IPS-15b (cell line): ENCODE results near the gene CFTR.

Experiments used
- H3K27me3 ChIP-seq: one replicate; pipeline ENCODE4 v1.6.1; 2013; ENCODE audit warnings: low read length; ENCODE audit not compliant: control insufficient read depth, insufficient read depth
- H3K36me3 ChIP-seq: one replicate; pipeline ENCODE4 v1.6.1; 2013; ENCODE audit warnings: low read length; ENCODE audit not compliant: control insufficient read depth, insufficient read depth
- H3K4me1 ChIP-seq: one replicate; pipeline ENCODE4 v1.6.1; 2013; ENCODE audit warnings: mild to moderate bottlenecking, low read length; ENCODE audit not compliant: control insufficient read depth, insufficient read depth
- H3K4me3 ChIP-seq: one replicate; pipeline ENCODE4 v1.5.1; 2013; ENCODE audit warnings: low read depth, low read length
- H3K9ac ChIP-seq: one replicate; pipeline ENCODE4 v1.6.1; 2013; ENCODE audit warnings: low read depth, mild to moderate bottlenecking, low read length
- H3K9me3 ChIP-seq: one replicate; pipeline ENCODE4 v1.6.1; 2013; ENCODE audit warnings: mild to moderate bottlenecking, low read length; ENCODE audit not compliant: control insufficient read depth, insufficient read depth

Gene CFTR

DNA sequence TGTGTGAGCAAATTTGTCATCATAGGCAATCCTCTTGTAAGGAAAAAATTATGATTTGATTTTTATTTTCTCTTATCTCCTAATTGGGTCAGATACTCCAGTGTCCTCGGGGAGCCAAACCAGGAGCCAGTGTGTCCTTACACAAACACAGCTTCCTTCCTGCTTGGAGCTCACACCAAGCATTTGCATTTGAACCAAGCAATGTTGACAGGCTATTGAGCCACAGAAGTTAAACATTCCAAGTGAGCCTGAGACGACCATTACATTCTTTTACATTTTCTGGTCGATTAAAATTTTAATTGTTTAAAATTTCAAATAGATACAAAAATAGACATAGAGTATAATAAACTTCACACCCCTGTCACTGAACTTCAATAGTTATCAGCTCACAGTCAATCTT is 194.8 kb downstream of the CFTR start:
- Histone ChIP-seq H3K9me3 (no peaks in the 10 kb centered on the region), H3K27me3 (no peaks in the 10 kb centered on the region), H3K4me3 (no peak overlapping the region), H3K4me1 (peaks cover 43% of the 10 kb centered on the region), H3K36me3 (no peaks in the 10 kb centered on the region), H3K9ac (no peak overlapping the region)

DNA sequence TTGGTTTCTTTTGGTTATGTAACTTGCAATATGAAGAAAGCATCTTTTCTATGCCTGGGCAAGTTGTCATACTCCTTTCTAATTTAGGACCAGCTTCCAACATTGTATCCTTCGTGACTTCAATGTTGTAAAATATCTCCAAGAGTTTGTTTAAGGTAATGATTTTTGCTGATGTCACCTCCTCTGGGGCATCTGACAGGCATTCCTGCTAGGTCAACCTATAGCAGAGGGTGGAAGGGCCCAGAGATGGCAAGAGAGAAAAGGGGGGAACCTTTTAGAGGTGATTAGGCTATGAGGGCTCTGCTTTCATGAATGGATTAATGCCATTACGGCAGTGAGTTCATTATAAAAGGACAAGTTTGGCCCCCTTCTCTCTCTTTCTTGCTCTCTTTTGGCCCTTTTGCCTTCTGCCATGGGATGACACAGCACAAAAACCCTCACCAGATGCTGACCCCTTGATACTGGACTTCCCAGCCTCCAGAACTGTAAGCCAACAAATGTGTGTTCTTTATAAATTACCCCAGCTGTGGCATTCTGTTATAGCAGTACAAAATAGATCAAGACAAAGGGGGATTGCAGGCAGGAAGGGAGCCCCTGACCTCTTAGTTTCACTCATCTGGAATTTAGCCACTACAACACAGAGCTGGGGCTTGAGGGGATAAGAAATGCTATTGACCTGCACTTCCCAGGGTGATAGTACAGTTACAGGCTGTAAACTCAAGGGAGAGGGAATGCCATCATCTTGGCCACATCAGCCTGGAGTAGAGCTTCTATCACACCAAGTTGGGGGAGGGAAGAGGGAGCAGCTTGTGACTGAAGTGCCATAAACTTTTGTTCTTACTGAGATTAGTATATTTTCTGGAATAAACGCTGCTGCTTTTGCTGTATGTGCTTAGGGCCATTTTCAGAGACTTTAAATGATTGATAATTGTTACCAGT is 195.9 kb downstream of the CFTR start:
- Histone ChIP-seq H3K4me1 (peaks cover 39% of the 10 kb centered on the region), H3K27me3 (no peaks in the 10 kb centered on the region), H3K4me3 (no peak overlapping the region), H3K9ac (no peak overlapping the region), H3K9me3 (no peaks in the 10 kb centered on the region), H3K36me3 (no peaks in the 10 kb centered on the region)

DNA sequence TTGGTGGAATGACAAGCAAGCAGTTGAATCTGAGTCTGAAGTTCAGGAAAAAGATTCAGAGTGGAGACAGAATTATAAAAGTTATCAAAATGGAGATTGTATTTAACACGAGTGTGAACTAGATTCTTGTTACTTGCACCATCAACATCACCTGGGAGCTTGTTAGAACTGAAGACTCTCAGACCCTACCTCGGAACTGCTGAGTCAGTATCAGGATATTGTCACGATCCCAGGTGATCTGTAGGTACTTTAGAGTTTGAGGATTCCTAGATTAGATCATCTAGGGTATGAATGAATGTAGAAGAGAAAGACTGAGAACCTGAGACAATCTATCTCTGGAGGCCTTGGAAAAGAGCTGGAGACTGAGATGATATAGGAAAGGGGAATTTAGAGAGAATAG is 199.3 kb downstream of the CFTR start:
- H3K4me1 ChIP-seq = peaks cover 18% of the 10 kb centered on the region
- H3K9ac ChIP-seq = no peak overlapping the region
- H3K9me3 ChIP-seq = no peaks in the 10 kb centered on the region
- H3K36me3 ChIP-seq = no peaks in the 10 kb centered on the region
- no peaks in the 10 kb centered on the region for H3K27me3 ChIP-seq
- H3K4me3 ChIP-seq = no peak overlapping the region

DNA sequence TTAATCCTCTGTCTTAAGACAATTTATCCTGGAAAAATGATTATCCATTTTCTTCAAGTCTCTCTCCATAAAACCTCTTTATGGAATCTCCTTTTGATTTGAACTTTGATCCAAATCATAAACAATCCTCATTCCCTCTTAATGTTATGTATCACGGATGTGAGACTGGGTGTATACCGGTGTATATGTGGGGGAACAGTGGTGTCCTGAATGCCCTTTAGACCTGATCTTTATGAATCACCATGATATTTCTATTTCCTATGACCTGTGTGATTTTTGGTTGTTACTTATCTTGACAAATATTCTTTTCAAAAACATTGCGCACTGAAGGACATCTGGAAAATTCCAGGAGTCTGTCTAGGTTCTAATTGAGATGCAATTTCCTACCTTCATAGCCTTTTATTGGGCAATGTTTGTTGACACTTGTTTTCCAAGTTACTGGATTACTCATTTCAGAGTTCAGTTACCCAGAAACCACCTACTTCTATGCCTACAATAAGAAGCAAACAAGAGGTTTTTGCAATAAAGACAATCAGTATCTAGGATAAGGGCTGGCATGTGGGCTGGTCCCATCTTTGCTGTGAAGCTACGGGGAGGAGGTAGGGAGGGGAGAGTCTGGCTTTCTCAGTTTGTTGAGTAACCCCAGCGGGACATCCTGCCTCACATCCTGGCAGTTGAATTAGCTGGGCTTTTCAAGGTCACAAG is 203.0 kb downstream of the CFTR start:
- Histone ChIP-seq H3K36me3 (no peaks in the 10 kb centered on the region), H3K27me3 (no peaks in the 10 kb centered on the region), H3K9ac (no peak overlapping the region), H3K4me3 (no peak overlapping the region), H3K4me1 (no peaks in the 10 kb centered on the region), H3K9me3 (no peaks in the 10 kb centered on the region)

DNA sequence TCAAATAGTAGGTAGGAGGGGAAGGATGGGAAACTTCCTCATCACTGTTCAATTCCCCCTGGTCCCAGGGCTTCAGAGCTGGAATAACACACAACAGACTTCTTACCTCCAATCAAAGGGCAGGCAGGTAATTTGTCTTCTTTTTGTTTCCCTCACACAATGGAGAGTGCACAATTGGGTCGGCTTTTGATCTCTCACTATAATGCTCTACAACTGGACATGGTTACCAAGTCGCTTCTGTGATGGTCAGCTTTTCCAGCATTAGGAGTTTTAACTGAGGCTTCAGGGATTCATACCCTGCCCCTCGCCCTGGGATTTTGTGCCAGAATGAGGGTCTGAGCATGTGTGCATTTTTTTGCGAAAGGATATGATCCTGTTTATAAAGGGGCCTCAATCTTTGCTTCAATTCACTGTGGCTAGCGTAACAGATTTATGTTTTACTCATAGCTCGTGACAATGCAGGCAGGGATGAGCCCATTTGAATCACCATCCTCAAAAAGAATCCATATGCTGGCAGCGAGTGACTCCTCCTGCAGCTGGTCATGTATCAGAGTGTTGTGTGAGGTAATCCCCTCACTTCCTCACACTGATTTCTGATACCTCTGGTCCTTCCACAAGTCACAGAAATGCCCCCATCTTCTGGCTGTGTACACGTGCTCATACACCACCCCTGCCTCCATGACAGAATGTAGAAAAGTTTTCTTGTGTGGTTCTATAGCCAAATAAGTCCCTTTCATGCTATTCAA is 203.8 kb downstream of the CFTR start:
- no peaks in the 10 kb centered on the region for H3K36me3 ChIP-seq
- H3K27me3 ChIP-seq = no peaks in the 10 kb centered on the region
- no peaks in the 10 kb centered on the region for H3K4me1 ChIP-seq
- H3K9ac ChIP-seq = no peak overlapping the region
- H3K4me3 ChIP-seq = no peak overlapping the region
- no peaks in the 10 kb centered on the region for H3K9me3 ChIP-seq

DNA sequence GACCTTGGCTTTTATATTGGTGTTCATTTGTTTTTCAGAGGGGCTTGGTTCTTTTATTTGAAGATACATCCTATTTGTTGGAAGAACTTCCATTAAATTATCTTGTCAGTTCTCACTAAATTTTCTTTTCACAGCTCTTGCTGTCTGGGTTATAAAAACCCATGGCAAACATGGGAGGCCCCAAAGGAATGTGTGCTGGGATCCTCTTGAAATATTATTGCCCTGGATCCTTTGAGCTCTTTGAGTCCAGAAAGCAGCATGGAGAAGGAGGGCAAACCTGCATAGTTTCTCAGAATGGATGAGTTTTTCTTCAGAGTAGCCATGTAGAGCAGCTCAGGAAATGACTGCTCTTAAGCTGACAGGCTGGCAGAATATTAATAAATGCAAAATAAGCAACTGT is 206.0 kb downstream of the CFTR start:
- Histone ChIP-seq H3K9ac (no peak overlapping the region), H3K36me3 (no peaks in the 10 kb centered on the region), H3K27me3 (no peaks in the 10 kb centered on the region), H3K4me3 (no peak overlapping the region), H3K9me3 (no peaks in the 10 kb centered on the region), H3K4me1 (no peaks in the 10 kb centered on the region)

DNA sequence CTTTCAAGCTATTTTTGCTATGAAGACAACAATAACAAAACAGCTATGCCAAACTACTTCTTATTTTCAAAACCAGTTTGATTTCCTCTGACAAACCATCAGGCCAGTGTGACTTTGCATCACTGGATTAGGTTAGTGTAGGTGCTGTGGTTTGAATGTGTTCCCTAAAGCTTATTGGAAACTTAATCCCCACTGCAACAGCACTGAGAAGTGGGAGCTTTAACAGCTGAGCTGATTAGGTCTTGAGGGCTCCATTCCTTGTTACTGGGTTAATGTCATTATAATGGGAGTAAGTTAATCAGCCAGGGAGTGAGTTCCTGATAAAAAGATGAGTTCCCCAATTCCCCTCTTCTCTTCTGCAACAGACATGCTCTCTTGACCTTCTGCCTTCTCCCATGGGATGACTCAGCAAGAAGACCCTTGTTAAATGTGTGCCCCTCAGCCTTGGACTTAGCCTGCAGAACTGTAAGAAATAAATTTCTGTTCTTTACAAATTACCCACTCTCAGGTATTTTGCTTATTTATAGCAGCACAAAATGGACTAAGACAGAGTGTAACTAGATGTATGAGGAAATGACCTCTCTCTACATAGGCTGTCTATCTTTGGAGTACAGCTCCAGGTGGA is 206.6 kb downstream of the CFTR start:
- no peak overlapping the region for H3K4me3 ChIP-seq
- H3K9me3 ChIP-seq = no peaks in the 10 kb centered on the region
- no peaks in the 10 kb centered on the region for H3K4me1 ChIP-seq
- H3K9ac ChIP-seq = no peak overlapping the region
- H3K36me3 ChIP-seq = no peaks in the 10 kb centered on the region
- H3K27me3 ChIP-seq = no peaks in the 10 kb centered on the region

DNA sequence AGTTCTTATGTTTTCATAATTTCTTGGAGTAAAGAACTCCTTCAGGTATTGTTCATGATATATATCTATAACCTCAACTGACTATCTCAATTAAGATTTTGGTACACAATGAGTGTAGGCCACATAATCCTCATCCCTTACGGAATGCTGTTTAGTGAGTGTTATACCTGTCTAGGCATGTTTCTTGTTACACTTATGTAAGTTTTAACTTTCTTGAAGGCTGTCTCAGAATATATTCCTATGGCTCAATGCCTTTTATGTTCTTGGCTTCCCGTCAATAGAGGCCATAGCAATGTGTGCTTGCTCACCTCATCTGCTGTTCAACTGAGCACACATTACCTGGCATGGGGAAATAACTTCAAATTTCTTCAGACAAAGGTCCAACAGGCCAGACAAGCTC is 208.3 kb downstream of the CFTR start:
- no peaks in the 10 kb centered on the region for H3K27me3 ChIP-seq
- no peak overlapping the region for H3K9ac ChIP-seq
- H3K4me1 ChIP-seq = no peaks in the 10 kb centered on the region
- H3K4me3 ChIP-seq = no peak overlapping the region
- no peaks in the 10 kb centered on the region for H3K9me3 ChIP-seq
- no peaks in the 10 kb centered on the region for H3K36me3 ChIP-seq

DNA sequence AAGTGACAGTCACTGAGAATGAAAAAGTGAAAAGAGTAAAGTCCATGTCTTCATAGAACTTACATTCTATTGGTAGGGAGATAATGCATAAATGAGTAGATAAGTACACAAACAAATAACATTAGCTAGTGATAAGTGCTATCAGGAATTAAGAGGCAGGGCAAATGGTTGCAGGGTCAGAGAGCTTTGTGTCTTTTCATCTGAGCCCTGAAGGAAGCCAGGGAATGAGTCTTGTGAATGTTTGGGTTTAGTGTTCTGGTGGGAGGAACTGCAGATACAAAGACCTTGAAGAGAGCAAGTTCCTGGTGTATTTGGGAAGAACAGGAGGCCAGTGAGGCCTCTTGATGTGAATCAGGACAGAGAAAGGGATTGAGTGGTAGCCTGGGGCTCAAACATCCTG is 209.6 kb downstream of the CFTR start:
- Histone ChIP-seq H3K4me3 (no peak overlapping the region), H3K36me3 (no peaks in the 10 kb centered on the region), H3K9me3 (no peaks in the 10 kb centered on the region), H3K27me3 (no peaks in the 10 kb centered on the region), H3K9ac (no peak overlapping the region), H3K4me1 (no peaks in the 10 kb centered on the region)

DNA sequence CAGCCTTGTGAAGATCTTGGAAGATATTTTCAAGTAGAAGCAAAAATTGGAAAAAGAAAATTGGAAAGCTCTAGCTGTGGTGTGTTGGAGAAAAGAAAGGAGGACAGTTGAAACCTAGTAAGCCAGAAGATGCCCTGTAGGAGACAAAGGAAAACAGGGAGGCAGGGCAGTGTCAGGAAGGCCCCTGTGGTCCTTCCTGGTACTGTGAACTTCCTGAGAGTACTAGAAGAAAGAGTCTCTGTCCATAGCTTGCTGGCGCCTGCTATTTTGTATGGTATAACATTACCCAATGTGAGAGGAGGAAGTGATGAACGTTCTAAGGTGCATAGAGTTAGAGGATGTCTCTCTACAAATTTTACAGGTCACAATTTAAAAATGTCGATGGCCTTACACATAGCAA is 210.3 kb downstream of the CFTR start:
- no peaks in the 10 kb centered on the region for H3K27me3 ChIP-seq
- H3K9me3 ChIP-seq = no peaks in the 10 kb centered on the region
- H3K9ac ChIP-seq = no peak overlapping the region
- H3K36me3 ChIP-seq = no peaks in the 10 kb centered on the region
- H3K4me1 ChIP-seq = no peaks in the 10 kb centered on the region
- no peak overlapping the region for H3K4me3 ChIP-seq

DNA sequence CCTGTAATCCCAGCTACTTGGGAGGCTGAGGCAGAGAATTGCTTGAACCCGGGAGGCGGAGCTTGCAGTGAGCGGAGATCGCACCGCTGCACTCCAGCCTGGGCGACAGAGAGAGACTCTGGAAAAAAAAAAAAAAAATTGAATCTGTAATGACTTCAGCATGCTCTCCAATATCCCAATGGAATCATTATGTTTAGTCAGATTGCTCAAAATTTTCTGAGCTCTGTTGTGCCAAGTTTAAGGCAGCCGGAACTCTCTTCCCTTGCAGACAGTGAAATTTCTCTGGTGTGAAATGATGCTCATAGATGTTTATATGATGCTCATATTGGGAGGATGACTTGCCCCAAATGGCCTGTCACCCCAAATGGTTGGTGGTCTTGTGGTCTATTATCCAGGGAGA is 212.5 kb downstream of the CFTR start:
- H3K36me3 ChIP-seq = no peaks in the 10 kb centered on the region
- H3K4me1 ChIP-seq = no peaks in the 10 kb centered on the region
- no peaks in the 10 kb centered on the region for H3K9me3 ChIP-seq
- H3K4me3 ChIP-seq = no peak overlapping the region
- H3K9ac ChIP-seq = no peak overlapping the region
- H3K27me3 ChIP-seq = no peaks in the 10 kb centered on the region
